Heart left ventricle (tissue), 13 donors: ENCODE results near the gene CNPY4.

ENCODE experiments used
- CTCF ChIP-seq, 12 donors: fragments of 200-600 bp; sonication (generic) in 4 of 12; IDR thresholded peaks; one replicate each; pipeline versions ENCODE4 v1.5.0 to v1.8.0; 2018 to 2022; ENCODE audit warnings: antibody characterized with exemption in 12 of 12, mild to moderate bottlenecking in 5 of 12
- POLR2A ChIP-seq, 2 donors: fragments of 450-650 bp; IDR thresholded peaks; one replicate each; pipeline ENCODE4 v1.6.1; 2017; ENCODE audit warnings: antibody characterized with exemption in 2 of 2, mild to moderate bottlenecking in 2 of 2, moderate library complexity in 2 of 2
- donor health status: ischemic (EF 13 %, LVEDD 7.1; RV severe dilation, severe dysfunction).
- donor health status: DM: no; HTN: yes; CAD: no.
- donor health status: DM: no; HTN: no; CAD: no.
- donor health status: ischemic (EF 25% LVEDD 6.9; RV normal size, moderate dysfunction).
- donor health status: ischemic (EF 25% LVEDD 5.7; RV mildly dilated, moderate dysfunction).
- donor health status: ischemic (EF 35%, LVEDD 5.7; RV mildly dilated, moderate dysfunction).
- donor health status: nonischemic (EF 11% LVEDD 7.7; RV severe dilation, severe dysfunction).
- donor health status: DM: yes; HTN: yes; CAD: no.
- donor health status: PGD.
- donor health status: ischemic (EF 29% LVEDD 5.4; RV normal size, mild dysfunction).
- donor health status: nonischemic (EF 23%, LVEDD 6.1; RV moderate dilation, normal function).

- TF ChIP-seq CTCF (IDR thresholded peaks at IDR 0.05) (no peak), POLR2A (IDR thresholded peaks at IDR 0.05) (no peak)
These were observed 36.5 kb upstream of the CNPY4 start for GRCh38 chr7:100082978-100083377.
